Right renal pelvis (tissue), 4 donors: ENCODE results near the gene FGF11. TPM values are rescaled to one million over a fixed set of nuclear protein-coding genes. Genes with fewer than 3 reads are reported as not detected.
"Not testable (repeated sequence)": the region's sequence is repeated elsewhere in the genome, so short reads cannot be mapped to it uniquely, and the experiment has no call there.

Source experiments
- DNase-seq, 4 donors: peaks; one replicate each; pipeline ENCODE4 v3.0.0-alpha.2; 2013; ENCODE audit warnings: low read depth in 4 of 4, low spot score in 3 of 4, missing footprints in 1 of 4
- polyA plus RNA-seq, 4 donors: library from polyadenylated mRNA; unstranded; fragments of 120-200 nt; gene quantifications; one replicate each; pipeline ENCODE4 v1.2.1, GENCODE V29; 2013; ENCODE audit not compliant: insufficient read length in 4 of 4

Gene FGF11
- polyA plus RNA-seq, 4 donors = 6.0 to 8.6 (median 7.8) TPM

DNA sequence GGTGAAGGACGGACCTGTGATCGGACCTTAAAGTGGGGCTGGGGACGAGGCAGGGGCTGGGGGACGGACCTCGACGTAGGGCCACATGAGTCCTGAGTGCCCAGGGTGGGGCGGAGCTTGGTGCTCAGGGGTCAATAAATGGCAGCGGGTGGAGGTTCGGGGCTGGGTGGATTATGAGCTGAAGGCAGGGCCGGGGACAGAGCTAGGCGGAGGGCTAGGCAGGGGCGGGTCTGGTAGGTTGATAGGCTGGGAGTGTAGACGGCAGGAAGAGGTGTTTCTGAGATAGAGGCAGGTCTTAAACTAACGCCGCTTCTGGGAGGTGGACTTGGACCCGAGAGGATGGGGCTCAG lies 6.3 kb downstream of the FGF11 start:
- no peak for DNase-seq

GRCh38 chr17:7448461-7448860 lies 9.1 kb downstream of the FGF11 start:
- DNase-seq = no peak

DNA sequence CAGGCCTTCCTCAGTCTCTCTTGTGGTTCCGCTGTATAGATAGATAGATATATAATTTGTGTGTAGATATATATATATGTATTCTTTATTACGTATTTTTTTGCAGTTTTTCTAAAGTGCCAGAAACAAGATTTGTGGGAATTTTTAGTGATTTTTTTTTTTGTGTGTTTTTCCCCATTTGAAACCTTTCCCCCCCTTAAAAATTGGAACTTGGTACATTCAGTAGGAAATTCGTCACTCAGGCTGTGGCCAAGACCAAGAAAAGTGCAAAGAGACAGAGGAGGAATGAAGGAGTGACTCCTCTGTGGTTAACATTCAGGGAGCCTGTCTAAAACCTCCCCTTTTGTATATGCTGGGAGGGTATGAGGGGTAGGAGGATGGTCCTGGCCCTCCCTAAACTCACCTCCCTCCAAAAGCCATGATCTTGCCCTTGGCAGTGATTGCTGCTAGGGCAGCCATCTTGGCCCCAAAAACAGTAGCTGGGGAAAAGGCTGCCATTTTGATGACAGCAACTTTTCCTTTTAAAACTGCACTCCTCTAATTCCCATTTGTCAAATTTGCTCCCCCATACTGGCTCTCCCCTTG lies 20.7 kb downstream of the FGF11 start:
- no peak for DNase-seq

DNA sequence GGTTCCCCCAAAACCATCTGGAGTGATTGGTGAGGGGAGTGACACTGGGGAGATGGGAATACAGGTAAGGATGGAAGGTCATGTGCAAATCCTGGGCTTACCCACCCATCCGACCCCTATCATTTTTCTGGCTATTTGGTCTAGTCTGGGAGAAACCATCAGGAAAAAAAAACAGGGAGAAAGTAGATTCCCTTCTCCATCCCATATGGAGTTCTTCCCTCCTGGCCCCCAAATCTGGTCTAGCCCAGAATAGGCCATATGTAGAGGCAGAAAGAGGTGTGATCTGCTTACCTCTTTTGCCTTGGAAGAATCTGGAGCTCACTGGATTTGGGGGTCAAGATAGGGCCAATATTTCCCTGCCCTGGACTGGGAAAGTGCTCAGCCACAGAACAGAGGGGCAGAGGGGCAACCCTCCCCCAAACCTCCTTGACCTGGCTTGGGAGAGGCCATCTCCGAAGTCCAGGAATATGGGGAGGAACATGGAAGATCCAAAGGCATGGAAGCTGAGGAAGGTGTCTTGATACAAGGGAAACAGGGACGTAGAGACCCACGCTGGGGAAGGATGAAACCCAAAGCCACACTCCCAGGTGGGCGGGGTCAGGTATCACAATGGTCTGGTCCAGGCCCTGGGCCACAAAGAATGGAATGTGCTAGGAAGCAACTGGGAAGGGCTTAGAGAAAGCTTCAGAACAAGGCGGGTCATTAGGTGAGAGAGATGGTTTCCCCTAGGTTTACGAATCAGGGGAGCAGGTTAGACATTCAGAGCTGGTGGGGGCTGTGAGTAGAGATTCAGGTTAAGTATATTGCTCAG lies 21.7 kb downstream of the FGF11 start:
- no peak for DNase-seq

DNA sequence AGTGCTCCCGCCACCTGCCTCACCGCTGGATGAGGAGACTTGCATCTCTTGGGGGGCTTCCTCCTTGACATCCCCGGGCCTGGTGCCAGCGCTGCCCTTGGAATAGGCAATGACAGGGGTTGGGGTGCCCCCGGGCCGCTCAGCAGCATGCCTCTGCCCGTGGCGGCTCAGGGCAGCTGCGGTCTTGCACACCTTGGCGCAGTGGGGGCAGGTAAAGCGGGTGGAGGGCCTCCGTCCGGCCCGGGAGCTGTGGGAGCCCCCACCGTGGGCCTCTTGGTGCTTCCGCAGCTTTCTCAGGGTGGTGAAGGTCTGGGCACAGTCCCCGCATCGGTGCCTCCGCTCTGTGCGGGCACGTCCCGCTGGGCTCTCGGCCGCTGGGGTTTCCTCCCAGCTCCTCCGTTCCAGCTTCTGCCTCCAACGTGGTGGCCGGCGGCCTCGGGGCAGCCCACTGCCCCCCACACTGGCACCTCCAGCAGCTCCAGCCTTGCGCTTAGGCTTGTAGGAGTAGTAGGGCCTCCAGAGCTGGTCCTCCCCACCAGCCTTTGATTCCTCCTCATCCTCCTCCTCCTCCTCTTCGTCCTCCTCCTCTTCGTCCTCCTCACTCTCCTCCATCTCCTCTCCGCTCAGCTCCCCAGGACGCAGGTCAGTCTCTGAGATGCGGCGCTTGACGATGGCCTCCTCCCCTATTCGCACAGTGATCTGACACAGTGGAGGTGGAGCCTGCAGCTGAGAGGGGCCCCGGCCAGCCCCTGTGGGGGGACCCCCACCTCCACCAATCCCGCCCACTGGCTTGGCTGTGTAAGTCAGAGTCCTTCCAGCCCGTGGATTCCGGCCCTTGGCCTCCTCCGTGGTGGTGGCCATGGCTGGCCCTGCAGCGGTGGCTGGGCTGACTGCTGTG lies 23.4 kb downstream of the FGF11 start:
- DNase-seq = no peak

GRCh38 chr17:7463372-7463846 lies 24.1 kb downstream of the FGF11 start:
- DNase-seq = no peak

- no peak for DNase-seq
These were observed 24.8 kb downstream of the FGF11 start for GRCh38 chr17:7464081-7464480.

- no peak for DNase-seq
These were observed 26.4 kb downstream of the FGF11 start for GRCh38 chr17:7465597-7466275.

DNA sequence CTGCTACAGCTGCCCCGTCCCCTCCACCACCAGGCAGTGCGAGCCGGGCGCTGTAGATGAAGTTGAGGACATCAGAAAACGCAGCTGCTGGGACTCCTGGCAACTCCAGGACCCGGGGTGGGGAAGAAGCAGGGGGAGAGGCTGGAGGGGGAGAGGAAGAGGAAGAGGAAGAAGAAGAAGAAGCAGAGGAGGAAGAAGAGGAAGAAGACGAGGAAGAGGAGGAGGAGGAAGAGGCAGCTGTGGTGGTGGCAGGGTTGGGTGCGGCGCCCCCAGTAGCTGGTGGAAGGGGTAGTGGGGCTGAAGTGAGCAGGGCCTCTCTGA lies 27.0 kb downstream of the FGF11 start:
- no peak for DNase-seq

- no peak for DNase-seq
These were observed 27.5 kb downstream of the FGF11 start for GRCh38 chr17:7466639-7467341.

DNA sequence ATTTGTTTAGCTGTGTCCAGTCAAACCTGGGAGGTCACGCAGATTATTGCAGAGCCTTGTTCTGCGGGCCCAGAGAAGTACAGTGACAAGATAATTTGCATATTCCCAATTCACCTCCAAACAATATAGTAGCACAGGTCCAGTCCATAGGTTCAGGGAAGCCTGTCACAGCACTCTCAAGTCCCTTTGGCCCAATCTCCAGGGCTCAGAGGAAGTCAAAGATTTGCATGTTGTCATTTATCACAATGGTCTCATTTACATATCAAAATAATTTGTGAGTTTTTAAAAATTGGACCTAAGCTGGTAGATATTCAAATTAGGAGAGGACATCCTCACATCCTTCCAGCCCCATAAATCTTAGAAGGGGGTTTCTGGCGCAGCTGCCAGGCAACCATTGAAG lies 28.2 kb downstream of the FGF11 start:
- DNase-seq = no peak

- no peak for DNase-seq
These were observed 29.0 kb downstream of the FGF11 start for GRCh38 chr17:7468290-7468689.

DNA sequence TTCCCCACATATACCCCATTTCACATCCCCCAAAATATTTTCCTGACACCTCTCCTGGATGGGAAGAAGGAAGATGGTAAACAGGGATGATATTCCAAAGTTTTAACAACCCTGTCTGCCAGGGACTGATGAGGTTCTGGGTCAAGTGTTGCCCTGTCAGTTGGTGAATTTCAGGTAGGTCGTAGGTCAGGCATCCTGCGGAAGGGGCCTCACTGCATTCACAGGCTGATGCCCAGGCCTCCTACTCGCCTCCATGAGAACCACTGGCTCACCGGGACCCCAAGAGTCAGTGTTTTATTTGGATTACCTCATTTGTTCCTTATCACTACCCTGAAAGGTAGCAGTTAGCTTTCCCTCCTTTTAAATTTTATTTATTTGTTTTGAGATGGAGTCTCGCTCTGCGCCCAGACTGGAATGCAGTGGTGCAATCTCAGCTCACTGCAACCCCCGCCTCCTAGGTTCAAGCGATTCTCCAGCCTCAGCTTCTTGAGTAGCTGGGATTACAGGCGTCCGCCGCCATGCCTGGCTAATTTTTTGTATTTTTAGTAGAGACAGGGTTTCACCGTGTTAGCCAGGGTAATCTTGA lies 29.6 kb downstream of the FGF11 start:
- no peak for DNase-seq

GRCh38 chr17:7469843-7470242 lies 30.5 kb downstream of the FGF11 start:
- not testable (repeated sequence) for DNase-seq

DNA sequence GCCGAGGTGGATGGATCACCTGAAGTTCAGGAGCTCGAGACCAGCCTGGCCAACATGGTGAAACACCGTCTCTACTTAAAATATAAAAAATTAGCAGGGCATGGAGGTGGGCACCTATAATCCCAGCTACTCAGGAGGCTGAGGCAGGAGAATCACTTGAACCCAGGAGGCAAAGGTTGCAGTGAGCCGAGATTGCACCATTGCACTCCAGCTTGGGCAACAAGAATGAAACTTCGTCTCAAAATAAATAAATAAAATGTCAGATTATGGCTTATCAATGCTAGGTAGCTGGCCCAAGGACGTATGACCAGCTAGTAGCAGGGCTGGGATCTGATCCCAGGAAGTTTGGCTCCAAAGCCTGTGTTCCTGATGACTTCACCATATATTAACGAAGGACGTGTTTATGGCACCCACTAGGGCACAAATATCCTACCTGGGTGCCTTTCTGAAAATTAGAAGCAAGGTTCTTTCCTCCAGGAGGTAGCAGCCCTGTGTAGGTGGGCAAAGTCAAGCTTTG lies 31.2 kb downstream of the FGF11 start:
- DNase-seq = not testable (repeated sequence)

DNA sequence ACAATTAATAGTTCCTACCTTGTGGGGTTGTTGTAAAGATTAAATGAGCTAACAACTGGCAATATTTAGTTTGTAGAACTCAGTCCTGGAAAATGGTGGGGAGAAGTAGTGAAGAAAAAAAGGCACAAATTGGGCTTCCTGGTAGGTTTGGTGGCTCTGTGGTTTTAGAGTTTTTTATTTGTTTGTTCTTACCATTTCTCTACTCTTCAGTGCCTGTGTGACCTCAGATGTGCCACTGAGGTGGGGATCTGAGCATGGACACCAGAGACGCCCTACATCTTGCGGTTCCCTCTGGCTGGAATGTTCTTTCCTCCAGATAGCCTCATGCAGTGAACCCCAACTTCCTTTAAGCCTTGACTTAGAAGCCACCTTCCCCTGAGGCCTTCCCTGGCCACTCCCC lies 32.4 kb downstream of the FGF11 start:
- DNase-seq = no peak

- DNase-seq = not testable (repeated sequence)
These were observed 35.5 kb downstream of the FGF11 start for GRCh38 chr17:7474767-7475166.

- DNase-seq = no peak
These were observed 36.6 kb downstream of the FGF11 start for GRCh38 chr17:7475764-7476422.

- DNase-seq = no peak
These were observed 37.2 kb downstream of the FGF11 start for GRCh38 chr17:7476494-7476893.
